Neural progenitor cell (in vitro differentiated cells): ENCODE results near the gene SKA3.

Experiments used
- EZH2 ChIP-seq: fragments of 200-600 bp; sonication (generic); IDR thresholded peaks from 2 replicates; pipeline ENCODE4 v1.6.1; 2017; ENCODE audit warnings: antibody characterized with exemption, mild to moderate bottlenecking, moderate library complexity
- EZH2phosphoT487 ChIP-seq: fragments of 200-600 bp; sonication (generic); IDR thresholded peaks from 2 replicates; pipeline ENCODE4 v1.6.1; 2017; ENCODE audit warnings: antibody characterized with exemption
- TF ChIP-seq, protein P1 (sequence below): fragments of 200-600 bp; sonication (generic); IDR thresholded peaks from 2 replicates; pipeline ENCODE4 v1.5.1; 2017; ENCODE audit warnings: antibody characterized with exemption, mild to moderate bottlenecking

DNA sequence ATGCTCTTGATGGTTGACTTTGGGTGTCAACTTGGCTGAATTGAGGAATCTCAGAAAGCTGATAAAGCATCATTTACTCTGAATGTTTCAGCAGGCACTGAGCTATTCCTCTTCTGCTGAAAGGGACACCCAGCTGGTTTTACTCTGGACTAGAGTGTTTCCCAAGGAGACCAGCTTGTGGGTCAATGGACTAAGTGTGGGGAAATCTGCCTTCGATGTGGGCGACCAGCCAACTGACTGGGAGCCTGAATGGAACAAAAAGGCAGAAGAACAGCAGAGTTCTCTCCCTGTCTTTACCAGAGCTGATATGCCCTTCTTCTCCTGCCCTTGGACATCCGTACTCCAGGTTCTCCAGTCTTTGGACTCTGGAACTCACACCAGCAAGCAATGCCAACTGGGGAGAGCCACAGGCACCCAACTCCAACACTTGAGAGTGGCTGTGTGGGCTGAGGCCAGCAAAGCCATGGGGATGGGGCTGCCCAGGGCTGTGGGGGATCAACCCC lies 32.4 kb upstream of the SKA3 start:
- TF ChIP-seq, protein P1, sequence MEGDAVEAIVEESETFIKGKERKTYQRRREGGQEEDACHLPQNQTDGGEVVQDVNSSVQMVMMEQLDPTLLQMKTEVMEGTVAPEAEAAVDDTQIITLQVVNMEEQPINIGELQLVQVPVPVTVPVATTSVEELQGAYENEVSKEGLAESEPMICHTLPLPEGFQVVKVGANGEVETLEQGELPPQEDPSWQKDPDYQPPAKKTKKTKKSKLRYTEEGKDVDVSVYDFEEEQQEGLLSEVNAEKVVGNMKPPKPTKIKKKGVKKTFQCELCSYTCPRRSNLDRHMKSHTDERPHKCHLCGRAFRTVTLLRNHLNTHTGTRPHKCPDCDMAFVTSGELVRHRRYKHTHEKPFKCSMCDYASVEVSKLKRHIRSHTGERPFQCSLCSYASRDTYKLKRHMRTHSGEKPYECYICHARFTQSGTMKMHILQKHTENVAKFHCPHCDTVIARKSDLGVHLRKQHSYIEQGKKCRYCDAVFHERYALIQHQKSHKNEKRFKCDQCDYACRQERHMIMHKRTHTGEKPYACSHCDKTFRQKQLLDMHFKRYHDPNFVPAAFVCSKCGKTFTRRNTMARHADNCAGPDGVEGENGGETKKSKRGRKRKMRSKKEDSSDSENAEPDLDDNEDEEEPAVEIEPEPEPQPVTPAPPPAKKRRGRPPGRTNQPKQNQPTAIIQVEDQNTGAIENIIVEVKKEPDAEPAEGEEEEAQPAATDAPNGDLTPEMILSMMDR, result no peak
- no peak for TF ChIP-seq EZH2
- TF ChIP-seq EZH2phosphoT487, result no peak
